A549 (cell line): ENCODE data around the gene PCDHA8. TPM values are rescaled to one million over a fixed set of nuclear protein-coding genes. Genes with fewer than 3 reads are reported as not detected.

ENCODE experiments used
- ATAC-seq, 2 experiments: fragments of 200-7000 bp in 1 of 2; fragments of >200 bp in 1 of 2; cut with Nextera tagmentation in 1 of 2; cut with Tn5 transposase in 1 of 2; 3 replicates each; pipeline versions ENCODE4 v1.8.0 to v1.9.1; 2018 to 2020; ENCODE audit warnings: mild to moderate bottlenecking in 1 of 2, moderate library complexity in 1 of 2
- CTCF ChIA-PET: fragments of 300-600 bp; sonication (Branson Sonifier 250); formaldehyde crosslinking; extraction: SDS; loops from one replicate; lab custom pipeline; 2021; ENCODE audit warnings: antibody characterized with exemption, inconsistent platforms; lab: Yijun Ruan, JAX
- POLR2A ChIA-PET: fragments of 350-600 bp; formaldehyde crosslinking; extraction: SDS; loops from one replicate; lab custom pipeline; 2021; ENCODE audit warnings: antibody characterized with exemption, inconsistent platforms; lab: Yijun Ruan, JAX
- DNase-seq, 2 experiments: peaks; one replicate each; pipeline versions ENCODE4 v3.0.0 to v3.0.0-alpha.2; 2011 to 2016; ENCODE audit warnings: low read depth in 1 of 2, low spot score in 1 of 2
- FAIRE-seq: peaks from 2 replicates; lab custom pipeline; 2011; peaks lifted over from hg19 to GRCh38; lab: Jason Lieb, UNC
- H3K27ac ChIP-seq, 2 experiments: fragments of >200 bp; sonication (Bioruptor Twin); formaldehyde crosslinking; 3 replicates each; pipeline ENCODE4 v1.5.1; 2016 to 2017
- H3K4me1 ChIP-seq: fragments of >200 bp; sonication (Bioruptor Twin); formaldehyde crosslinking; 3 replicates; pipeline ENCODE4 v1.6.1; 2016
- H3K4me2 ChIP-seq: fragments of >200 bp; sonication (Bioruptor Twin); formaldehyde crosslinking; 3 replicates; pipeline ENCODE4 v1.6.1; 2016
- H3K4me3 ChIP-seq: fragments of >200 bp; sonication (Bioruptor Twin); formaldehyde crosslinking; 3 replicates; pipeline ENCODE4 v1.5.1; 2016
- H3K9me3 ChIP-seq: fragments of >200 bp; sonication (Bioruptor Twin); formaldehyde crosslinking; 3 replicates; pipeline ENCODE4 v1.6.1; 2016
- CBX2 ChIP-seq: fragments of 200-600 bp; sonication (generic); IDR thresholded peaks from 2 replicates; pipeline ENCODE4 v1.6.1; 2016; ENCODE audit warnings: low read depth, mild to moderate bottlenecking, borderline replicate concordance
- CEBPB ChIP-seq, 2 experiments: fragments of >200 bp in 1 of 2; sonication (Bioruptor Twin) in 1 of 2; formaldehyde crosslinking in 1 of 2; IDR thresholded peaks; 2 replicates each; pipeline ENCODE4 v1.6.1; 2012 to 2016
- CHD2 ChIP-seq: fragments of 150-350 bp; IDR thresholded peaks from 2 replicates; pipeline ENCODE4 v1.6.1; 2014; ENCODE audit warnings: low read length; ENCODE audit not compliant: partially characterized antibody
- CHD4 ChIP-seq: fragments of 200-600 bp; sonication (generic); IDR thresholded peaks from 2 replicates; pipeline ENCODE4 v1.6.1; 2016; ENCODE audit warnings: antibody characterized with exemption, mild to moderate bottlenecking, borderline replicate concordance
- EHF ChIP-seq: fragments of 250-450 bp; sonication (Bioruptor Pico); IDR thresholded peaks from 2 replicates; pipeline ENCODE4 v1.5.0; 2020; ENCODE audit warnings: mild to moderate bottlenecking
- EHMT2 ChIP-seq: fragments of 200-600 bp; sonication (generic); IDR thresholded peaks from 2 replicates; pipeline ENCODE4 v1.6.1; 2016; ENCODE audit warnings: antibody characterized with exemption, low read depth, mild to moderate bottlenecking, moderate library complexity
- EP300 ChIP-seq, 2 experiments: fragments of >200 bp; sonication (Bioruptor Twin); formaldehyde crosslinking; IDR thresholded peaks; 2 replicates in 1 of 2; 3 replicates in 1 of 2; pipeline ENCODE4 v1.6.1; 2016 to 2017
- ESRRA ChIP-seq: fragments of 150-350 bp; IDR thresholded peaks from 2 replicates; pipeline ENCODE4 v1.6.1; 2014; ENCODE audit warnings: mild to moderate bottlenecking, low read length, borderline replicate concordance
- FOXS1 ChIP-seq: fragments of 250-450 bp; sonication (Bioruptor Pico); IDR thresholded peaks from 2 replicates; pipeline ENCODE4 v1.5.0; 2020; ENCODE audit warnings: mild to moderate bottlenecking, moderate library complexity
- HEYL ChIP-seq: fragments of 250-450 bp; sonication (Bioruptor Pico); IDR thresholded peaks from 2 replicates; pipeline ENCODE4 v1.8.0; 2021; ENCODE audit warnings: mild to moderate bottlenecking, moderate library complexity
- HOXA7 ChIP-seq: fragments of 250-450 bp; sonication (Bioruptor Pico); IDR thresholded peaks from 2 replicates; pipeline ENCODE4 v1.5.0; 2020; ENCODE audit warnings: mild to moderate bottlenecking, moderate library complexity
- HOXB13 ChIP-seq: fragments of 250-450 bp; sonication (Bioruptor Pico); IDR thresholded peaks from 2 replicates; pipeline ENCODE4 v1.5.0; 2020; ENCODE audit warnings: low read depth, mild to moderate bottlenecking, moderate library complexity
- KDM1A ChIP-seq: fragments of 200-600 bp; sonication (generic); IDR thresholded peaks from 2 replicates; pipeline ENCODE4 v1.6.1; 2016; ENCODE audit warnings: low read depth, mild to moderate bottlenecking
- MAZ ChIP-seq: fragments of 150-350 bp; IDR thresholded peaks from 2 replicates; pipeline ENCODE4 v1.6.1; 2014; ENCODE audit warnings: antibody characterized with exemption, low read depth, low read length, borderline replicate concordance
- MYC ChIP-seq: IDR thresholded peaks from 2 replicates; pipeline ENCODE4 v1.6.1; 2012; ENCODE audit warnings: mild to moderate bottlenecking, inconsistent platforms, low read length, improper control_type of control experiment, borderline replicate concordance
- PHF8 ChIP-seq: fragments of 200-600 bp; sonication (generic); IDR thresholded peaks from 2 replicates; pipeline ENCODE4 v1.6.1; 2016; ENCODE audit warnings: low read depth, mild to moderate bottlenecking, antibody characterized with exemption, moderate library complexity, borderline replicate concordance
- POLR2AphosphoS2 ChIP-seq: conservative IDR thresholded peaks from 2 replicates; pipeline ENCODE4 v1.6.1; 2012; ENCODE audit warnings: low read length, improper control_type of control experiment, inconsistent platforms
- RAD21 ChIP-seq, 2 experiments: fragments of >200 bp in 1 of 2; sonication (Bioruptor Twin) in 1 of 2; formaldehyde crosslinking in 1 of 2; IDR thresholded peaks in 1 of 2; conservative IDR thresholded peaks in 1 of 2; 2 replicates in 1 of 2; 3 replicates in 1 of 2; pipeline ENCODE4 v1.6.1; 2012 to 2018; ENCODE audit warnings: inconsistent platforms in 1 of 2
- RARB ChIP-seq: fragments of 250-450 bp; sonication (Bioruptor Pico); IDR thresholded peaks from 2 replicates; pipeline ENCODE4 v1.8.0; 2021; ENCODE audit warnings: mild to moderate bottlenecking, moderate library complexity
- RCOR1 ChIP-seq: fragments of 150-350 bp; IDR thresholded peaks from 2 replicates; pipeline ENCODE4 v1.6.1; 2014; ENCODE audit warnings: antibody characterized with exemption, low read length, low read depth
- RFX5 ChIP-seq: fragments of 450-650 bp; IDR thresholded peaks from 2 replicates; pipeline ENCODE4 v1.7.1; 2014; ENCODE audit warnings: antibody characterized with exemption, mild to moderate bottlenecking, moderate library complexity
- SMC3 ChIP-seq: fragments of >200 bp; sonication (Bioruptor Twin); formaldehyde crosslinking; IDR thresholded peaks from 3 replicates; pipeline ENCODE4 v1.6.1; 2018; ENCODE audit warnings: inconsistent platforms
- TFCP2L1 ChIP-seq: fragments of 250-450 bp; sonication (Bioruptor Pico); IDR thresholded peaks from 2 replicates; pipeline ENCODE4 v1.5.0; 2021; ENCODE audit warnings: mild to moderate bottlenecking
- ZNF302 ChIP-seq: fragments of 250-450 bp; sonication (Bioruptor Pico); IDR thresholded peaks from 2 replicates; pipeline ENCODE4 v1.9.0; 2021; ENCODE audit warnings: inconsistent platforms, mild to moderate bottlenecking, moderate library complexity
- ZSCAN20 ChIP-seq: fragments of 250-450 bp; sonication (Bioruptor Pico); IDR thresholded peaks from 2 replicates; pipeline ENCODE4 v1.8.0; 2022; ENCODE audit warnings: mild to moderate bottlenecking, moderate library complexity
- WGBS: methylation state at CpG from one replicate; pipeline ENCODE4 v1.1.6; 2017; ENCODE audit errors: missing lambda C conversion rate; 5-methylcytosine and 5-hydroxymethylcytosine counted together
- polyA plus RNA-seq, 4 experiments: library from polyadenylated mRNA; depleted of rRNA in 3 of 4; stranded (reverse); fragments of >200 nt; fragmentation: RNase III in 1 of 4; extraction: RNeasy Plus Mini Kit Qiagen cat#74134 plus additional on column Dnase treatment in 1 of 4; gene quantifications; 2 replicates in 3 of 4; 3 replicates in 1 of 4; pipeline ENCODE4 v1.2.3, GENCODE V29; 2011 to 2017
- TF ChIP-seq, protein P1 (sequence below): fragments of 150-350 bp; IDR thresholded peaks from 2 replicates; pipeline ENCODE4 v1.6.1; 2014; ENCODE audit warnings: low read depth, mild to moderate bottlenecking, low read length
- TF ChIP-seq, protein P2 (sequence below): fragments of 250-450 bp; sonication (Bioruptor Pico); IDR thresholded peaks from 2 replicates; pipeline ENCODE4 v1.5.0; 2020; ENCODE audit warnings: low read depth, mild to moderate bottlenecking, moderate library complexity
- TF ChIP-seq, protein P3 (sequence below): fragments of >200 bp; sonication (Bioruptor Twin); formaldehyde crosslinking; IDR thresholded peaks from 2 replicates; pipeline ENCODE4 v1.6.1; 2016
- TF ChIP-seq, protein P4 (sequence below): IDR thresholded peaks from 2 replicates; pipeline ENCODE4 v1.6.1; 2012

Gene PCDHA8
- polyA plus RNA-seq, 2 of the 4 experiments (the other 2 are of a cell fraction) = 0.10 to 0.16 TPM

DNA sequence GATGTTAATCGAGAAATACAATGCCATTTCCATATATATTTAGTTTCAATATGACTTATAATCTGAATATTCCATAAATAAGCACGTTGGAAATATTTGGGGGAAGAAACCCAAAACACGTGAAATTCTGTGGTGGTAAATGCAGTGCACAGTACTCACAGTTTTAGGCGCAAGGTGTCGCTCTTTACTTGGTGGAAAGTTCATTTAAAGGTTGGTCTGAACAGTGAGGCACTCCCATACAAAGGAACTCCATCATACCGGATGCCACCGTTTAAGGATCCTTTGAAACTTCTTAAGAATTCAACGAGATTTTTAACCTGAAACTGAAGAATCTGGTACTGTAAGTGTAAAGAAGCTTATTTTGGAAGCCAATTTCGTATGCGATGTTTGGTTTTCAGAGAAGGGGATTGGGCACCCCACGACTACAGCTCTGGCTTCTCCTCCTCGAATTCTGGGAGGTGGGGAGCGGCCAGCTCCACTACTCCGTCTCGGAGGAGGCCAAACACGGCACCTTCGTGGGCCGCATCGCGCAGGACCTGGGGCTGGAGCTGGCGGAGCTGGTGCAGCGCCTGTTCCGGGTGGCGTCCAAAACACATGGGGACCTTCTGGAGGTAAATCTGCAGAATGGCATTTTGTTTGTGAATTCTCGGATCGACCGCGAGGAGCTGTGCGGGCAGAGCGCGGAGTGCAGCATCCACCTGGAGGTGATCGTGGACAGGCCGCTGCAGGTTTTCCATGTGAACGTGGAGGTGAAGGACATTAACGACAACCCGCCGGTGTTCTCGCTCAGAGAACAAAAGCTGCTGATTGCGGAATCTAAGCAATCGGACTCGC, 28.0 kb downstream of the PCDHA8 start, which contains the start of gene PCDHA11 (continued):
- TF ChIP-seq KDM1A (no peak), FOXS1 (CRISPR knock-in tag) (no peak), EP300 (IDR thresholded peaks at IDR 0.05) (no peak), EHF (no peak), ZNF302 (no peak), CEBPB (IDR thresholded peaks at IDR 0.05) (peak in 1 of 2 experiments; percentile 70; a peak in 2 of 4 replicates), RAD21 (conservative IDR thresholded peaks at IDR 0.05 in 1 of 2, IDR thresholded peaks at IDR 0.05 in 1 of 2) (peak; percentile 23 to 48; a peak in 3 of 5 replicates), HEYL (no peak), POLR2AphosphoS2 (no peak), ZSCAN20 (CRISPR knock-in tag) (no peak), ESRRA (no peak), TFCP2L1 (no peak), EHMT2 (no peak), CHD2 (no peak)
- TF ChIP-seq, protein P1, sequence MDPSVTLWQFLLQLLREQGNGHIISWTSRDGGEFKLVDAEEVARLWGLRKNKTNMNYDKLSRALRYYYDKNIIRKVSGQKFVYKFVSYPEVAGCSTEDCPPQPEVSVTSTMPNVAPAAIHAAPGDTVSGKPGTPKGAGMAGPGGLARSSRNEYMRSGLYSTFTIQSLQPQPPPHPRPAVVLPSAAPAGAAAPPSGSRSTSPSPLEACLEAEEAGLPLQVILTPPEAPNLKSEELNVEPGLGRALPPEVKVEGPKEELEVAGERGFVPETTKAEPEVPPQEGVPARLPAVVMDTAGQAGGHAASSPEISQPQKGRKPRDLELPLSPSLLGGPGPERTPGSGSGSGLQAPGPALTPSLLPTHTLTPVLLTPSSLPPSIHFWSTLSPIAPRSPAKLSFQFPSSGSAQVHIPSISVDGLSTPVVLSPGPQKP = no peak
- TF ChIP-seq, protein P2, sequence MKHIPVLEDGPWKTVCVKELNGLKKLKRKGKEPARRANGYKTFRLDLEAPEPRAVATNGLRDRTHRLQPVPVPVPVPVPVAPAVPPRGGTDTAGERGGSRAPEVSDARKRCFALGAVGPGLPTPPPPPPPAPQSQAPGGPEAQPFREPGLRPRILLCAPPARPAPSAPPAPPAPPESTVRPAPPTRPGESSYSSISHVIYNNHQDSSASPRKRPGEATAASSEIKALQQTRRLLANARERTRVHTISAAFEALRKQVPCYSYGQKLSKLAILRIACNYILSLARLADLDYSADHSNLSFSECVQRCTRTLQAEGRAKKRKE (CRISPR knock-in tag) = no peak
- TF ChIP-seq, protein P3, sequence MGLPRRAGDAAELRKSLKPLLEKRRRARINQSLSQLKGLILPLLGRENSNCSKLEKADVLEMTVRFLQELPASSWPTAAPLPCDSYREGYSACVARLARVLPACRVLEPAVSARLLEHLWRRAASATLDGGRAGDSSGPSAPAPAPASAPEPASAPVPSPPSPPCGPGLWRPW = no peak
- TF ChIP-seq, all 56 proteins: peak for 3

DNA sequence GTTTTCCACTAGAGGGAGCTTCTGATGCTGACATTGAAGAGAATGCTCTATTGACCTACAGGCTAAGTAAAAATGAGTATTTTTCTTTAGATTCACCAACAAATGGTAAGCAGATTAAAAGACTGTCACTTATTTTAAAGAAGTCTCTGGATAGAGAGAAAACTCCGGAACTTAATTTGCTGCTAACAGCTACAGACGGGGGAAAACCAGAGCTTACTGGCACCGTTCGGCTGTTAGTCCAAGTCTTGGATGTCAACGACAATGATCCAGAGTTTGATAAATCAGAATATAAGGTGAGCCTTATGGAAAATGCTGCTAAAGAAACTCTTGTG, 28.5 kb downstream of the PCDHA8 start:
- TF ChIP-seq RFX5 (no peak), HOXA7 (CRISPR knock-in tag) (no peak), CBX2 (no peak), ZSCAN20 (CRISPR knock-in tag) (no peak), PHF8 (no peak), POLR2AphosphoS2 (no peak), FOXS1 (CRISPR knock-in tag) (no peak), HOXB13 (no peak), RCOR1 (no peak), MYC (no peak), HEYL (no peak), ZNF302 (no peak), SMC3 (no peak), MAZ (no peak), CHD4 (no peak), RARB (CRISPR knock-in tag) (no peak)
- TF ChIP-seq, protein P4, sequence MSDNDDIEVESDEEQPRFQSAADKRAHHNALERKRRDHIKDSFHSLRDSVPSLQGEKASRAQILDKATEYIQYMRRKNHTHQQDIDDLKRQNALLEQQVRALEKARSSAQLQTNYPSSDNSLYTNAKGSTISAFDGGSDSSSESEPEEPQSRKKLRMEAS = no peak
- TF ChIP-seq, protein P1 = no peak
- Histone ChIP-seq H3K4me1 (no peaks in the 10 kb centered on the region), H3K4me2 (no peak overlapping the region), H3K27ac (no peak overlapping the region), H3K9me3 (no peaks in the 10 kb centered on the region), H3K4me3 (no peak overlapping the region)
- CTCF ChIA-PET = interaction anchor here (0.5 to 3.4 kb wide), 17 partner anchors 15 to 589 kb away, joined by 3 to 36 read pairs (median 3); partner anchors contain the start of genes PCDHA2, PCDHAC1, PCDHB1 and PCDHB3
- ATAC-seq (peak; percentile 68 to 78; a peak in 4 of 6 replicates), FAIRE-seq (no peak), DNase-seq (no peak)
- WGBS = 80% methylated on average over 5 of the region's 5 CpGs
- POLR2A ChIA-PET = interaction anchor here (0.8 to 1.0 kb wide), 2 partner anchors 170 to 171 kb away, joined by 4 read pairs; no protein-coding TSS in a partner anchor
